Thoracic aorta (tissue), 2 donors: ENCODE results near the gene RNU5B-1. TPM values are rescaled to one million over a fixed set of nuclear protein-coding genes. Genes with fewer than 3 reads are reported as not detected.

Experiments
- ATAC-seq: fragments of 150-250 bp; one replicate; pipeline ENCODE4 v1.8.0; 2017; ENCODE audit warnings: low read depth; ENCODE audit not compliant: insufficient number of reproducible peaks, low FRiP score
- DNase-seq: peaks from one replicate; pipeline ENCODE4 v3.0.0-alpha.2; 2020; ENCODE audit warnings: low spot score
- H3K27ac ChIP-seq, 2 donors: fragments of 200-600 bp; sonication (generic); 1 replicate in 1 of 2; 2 replicates in 1 of 2; pipeline ENCODE4 v1.5.1; 2016; ENCODE audit warnings: mild to moderate bottlenecking in 2 of 2, moderate library complexity in 2 of 2
- H3K27me3 ChIP-seq: fragments of 200-600 bp; sonication (generic); replicated peaks from 2 replicates; pipeline ENCODE4 v1.6.0; 2016; ENCODE audit warnings: mild to moderate bottlenecking; ENCODE audit not compliant: insufficient read depth
- H3K36me3 ChIP-seq: fragments of 200-600 bp; sonication (generic); one replicate; pipeline ENCODE4 v1.5.1; 2016
- H3K4me1 ChIP-seq, 2 donors: fragments of 200-600 bp; sonication (generic); 1 replicate in 1 of 2; 2 replicates in 1 of 2; pipeline versions ENCODE4 v1.5.1 to v1.6.0; 2016; ENCODE audit warnings: low read depth in 2 of 2, mild to moderate bottlenecking in 1 of 2; ENCODE audit not compliant: control insufficient read depth in 1 of 2
- H3K4me3 ChIP-seq: fragments of 200-600 bp; sonication (generic); 2 replicates; pipeline ENCODE4 v1.5.1; 2016; ENCODE audit warnings: mild to moderate bottlenecking
- H3K9me3 ChIP-seq: fragments of 200-600 bp; sonication (generic); 2 replicates; pipeline ENCODE4 v1.5.1; 2016
- CTCF ChIP-seq: fragments of 200-600 bp; sonication (generic); IDR thresholded peaks from one replicate; pipeline ENCODE4 v1.5.1; 2019; ENCODE audit warnings: antibody characterized with exemption
- total RNA-seq, 2 donors: library from RNA; depleted of rRNA; stranded (reverse); fragments of >200 nt; gene quantifications; one replicate each; pipeline versions ENCODE4 v1.1.0 to v1.2.3, GENCODE V29; 2016

The RNU5B-1 gene
- total RNA-seq, 2 donors from 2014 or later: not detected

- no peaks in the 10 kb centered on the region for H3K36me3 ChIP-seq
- no peaks in the 10 kb centered on the region for H3K27me3 ChIP-seq
- no peak for DNase-seq
- no peak for TF ChIP-seq CTCF
- no peaks in the 10 kb centered on the region for H3K4me1 ChIP-seq
- ATAC-seq: no peak
- H3K9me3 ChIP-seq: no peaks in the 10 kb centered on the region
- H3K27ac ChIP-seq: no peak overlapping the region
- no peak overlapping the region for H3K4me3 ChIP-seq
Measured at GRCh38 chr15:65328506-65329287, 24.2 kb downstream of the RNU5B-1 start.

- Histone ChIP-seq H3K27me3 (no peaks in the 10 kb centered on the region), H3K4me1 (no peaks in the 10 kb centered on the region), H3K9me3 (no peaks in the 10 kb centered on the region), H3K27ac (no peak overlapping the region), H3K36me3 (no peaks in the 10 kb centered on the region), H3K4me3 (no peak overlapping the region)
- no peak for ATAC-seq
- no peak for DNase-seq
- TF ChIP-seq CTCF: no peak
Measured at GRCh38 chr15:65329288-65329983, 25.0 kb downstream of the RNU5B-1 start.

- H3K4me1 ChIP-seq: no peaks in the 10 kb centered on the region
- H3K9me3 ChIP-seq: no peaks in the 10 kb centered on the region
- H3K4me3 ChIP-seq: no peak overlapping the region
- H3K27me3 ChIP-seq: no peaks in the 10 kb centered on the region
- H3K36me3 ChIP-seq: no peaks in the 10 kb centered on the region
- no peak for TF ChIP-seq CTCF
- DNase-seq (no peak), ATAC-seq (no peak)
- no peak overlapping the region for H3K27ac ChIP-seq
Measured at GRCh38 chr15:65329984-65330735, 25.7 kb downstream of the RNU5B-1 start.

DNA sequence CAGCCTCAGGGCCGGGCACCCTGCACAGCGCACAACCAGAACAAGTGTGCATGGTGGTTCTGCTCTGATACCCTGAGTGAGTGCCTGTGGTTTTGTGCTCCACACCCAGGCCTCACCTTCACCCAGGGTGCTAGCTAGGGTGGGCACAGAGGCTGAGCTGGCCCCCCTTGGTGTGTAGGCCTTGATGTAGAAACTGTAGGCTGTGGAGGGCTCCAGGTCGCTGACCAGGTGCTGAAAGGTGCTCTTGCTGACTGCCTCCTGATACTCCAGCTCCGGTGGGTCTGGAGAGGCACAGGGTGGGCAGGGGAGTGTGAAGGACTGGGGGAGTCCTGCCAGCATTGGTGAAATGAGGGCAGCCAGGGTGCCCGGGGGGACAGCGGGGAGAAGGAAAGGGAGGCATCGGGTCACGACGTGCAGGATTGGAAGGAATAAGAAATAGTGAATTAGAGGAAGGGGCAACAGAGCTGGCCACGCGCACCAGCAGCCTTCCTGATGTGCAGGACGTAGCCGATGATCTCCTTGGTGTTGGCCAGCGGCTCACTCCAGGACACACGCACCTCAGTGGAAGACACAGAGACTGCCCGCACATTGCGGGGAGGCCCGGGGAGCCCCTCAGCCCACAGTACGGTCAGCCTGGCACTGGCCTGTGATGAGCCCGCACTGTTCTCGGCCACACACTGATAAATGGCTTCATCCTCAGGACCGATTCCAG lies 26.6 kb downstream of the RNU5B-1 start:
- no peak for TF ChIP-seq CTCF
- no peaks in the 10 kb centered on the region for H3K36me3 ChIP-seq
- DNase-seq (no peak), ATAC-seq (no peak)
- H3K27me3 ChIP-seq: no peaks in the 10 kb centered on the region
- H3K4me3 ChIP-seq: no peak overlapping the region
- no peaks in the 10 kb centered on the region for H3K9me3 ChIP-seq
- no peaks in the 10 kb centered on the region for H3K4me1 ChIP-seq
- H3K27ac ChIP-seq: no peak overlapping the region
